T-helper 2 cell (primary cell): ENCODE results near the gene C1orf116.

Experiments used
- DNase-seq, 5 experiments: peaks; one replicate each; pipeline versions ENCODE4 v3.0.0 to v3.0.0-alpha.2; 2012 to 2022

C1orf116 gene

DNA sequence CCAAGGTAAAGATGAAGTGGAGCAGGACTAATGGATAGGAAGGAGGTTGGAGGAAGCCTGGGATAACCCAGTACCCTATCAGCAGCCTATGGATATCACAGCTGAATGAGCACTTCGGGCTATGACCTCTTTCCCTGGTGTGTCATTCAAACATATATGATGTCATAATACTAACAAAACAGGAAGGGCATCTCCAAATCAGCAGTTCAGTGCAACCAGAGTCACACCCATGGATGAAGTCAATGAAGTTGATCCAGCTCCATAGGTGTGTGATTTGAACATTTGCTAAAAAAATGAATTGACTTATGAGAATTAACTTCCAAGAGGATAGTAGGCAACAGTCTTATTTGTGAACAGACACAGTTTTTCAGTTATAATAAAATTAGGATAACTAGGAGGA lies 1.7 kb upstream of the C1orf116 start:
- no peak for DNase-seq

DNA sequence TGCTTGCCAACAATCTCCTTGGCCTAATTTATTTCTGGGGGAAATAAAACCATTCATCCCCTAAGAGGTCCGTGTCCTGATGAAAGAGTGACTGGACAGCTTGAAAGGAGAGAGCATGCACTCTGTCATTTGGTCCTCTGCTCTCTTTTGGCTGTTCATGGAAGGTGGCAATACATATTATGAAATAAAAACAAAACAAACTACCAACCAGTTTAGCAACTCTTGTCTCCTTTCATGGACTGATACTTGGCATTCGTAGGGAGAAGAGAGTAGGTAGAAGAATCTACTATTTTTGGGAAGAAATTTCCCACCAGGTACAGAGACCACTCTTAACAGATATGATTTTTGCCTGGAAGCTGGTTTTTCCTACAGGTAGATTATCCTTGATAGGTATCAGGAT lies 746 bp upstream of the C1orf116 start:
- no peak for DNase-seq

DNA sequence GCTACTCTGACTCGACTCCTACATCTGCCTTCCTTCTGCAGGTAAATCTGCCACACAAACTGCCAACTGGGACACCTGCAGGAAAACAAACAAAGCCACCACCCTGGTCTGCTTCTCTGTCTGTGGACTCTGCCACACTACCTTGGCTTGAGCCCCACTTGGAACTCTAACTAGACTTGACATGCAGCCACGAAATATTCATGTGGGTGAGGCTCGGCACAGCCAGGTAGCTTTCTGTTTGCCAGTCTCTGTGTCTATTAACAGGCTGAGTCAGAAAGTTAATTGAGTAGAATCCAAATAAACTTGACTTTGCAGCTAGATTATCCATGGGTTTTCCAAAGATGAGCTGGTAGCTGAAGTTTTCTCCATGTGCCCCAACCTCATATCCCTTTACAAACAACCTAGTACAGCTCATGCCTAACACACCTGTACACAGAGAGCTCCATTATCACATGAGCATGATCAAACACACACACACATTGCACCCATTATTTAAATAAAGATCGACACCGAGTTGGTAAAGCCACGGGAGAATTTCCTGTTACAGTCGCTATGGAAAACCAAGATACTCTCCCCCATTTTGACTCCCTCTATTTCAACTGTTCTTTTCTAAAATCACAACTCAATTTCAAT lies 808 bp downstream of the C1orf116 start:
- no peak for DNase-seq

- DNase-seq, result no peak
These were observed 1.5 kb downstream of the C1orf116 start for GRCh38 chr1:207031016-207031415.

DNA sequence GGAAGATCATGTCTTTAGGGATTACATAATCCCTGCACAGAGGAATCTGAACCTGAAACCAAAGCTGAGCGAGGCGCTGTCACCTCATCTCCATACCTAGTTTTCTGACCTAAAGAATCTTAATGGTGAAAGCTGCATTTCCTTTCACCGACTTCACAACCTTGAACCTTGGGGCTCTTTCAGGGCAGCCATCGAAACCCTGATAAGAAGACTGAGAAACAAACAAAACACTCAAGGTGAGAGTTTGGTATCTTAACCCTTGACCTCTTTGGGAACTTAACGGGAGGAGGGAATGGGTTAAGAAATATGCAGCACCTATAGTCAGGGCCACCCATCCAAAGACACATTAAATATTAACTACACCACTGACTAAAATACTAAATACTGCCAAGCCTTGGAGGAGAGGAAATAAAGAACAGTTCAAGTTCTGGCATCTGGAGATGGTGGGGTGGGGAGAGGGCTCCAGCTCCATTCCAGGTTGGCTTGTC lies 2.0 kb downstream of the C1orf116 start:
- DNase-seq, result no peak

GRCh38 chr1:207029701-207030521 lies 2.6 kb downstream of the C1orf116 start:
- no peak for DNase-seq

- no peak for DNase-seq
These were observed 3.5 kb downstream of the C1orf116 start for GRCh38 chr1:207028884-207029650.

DNA sequence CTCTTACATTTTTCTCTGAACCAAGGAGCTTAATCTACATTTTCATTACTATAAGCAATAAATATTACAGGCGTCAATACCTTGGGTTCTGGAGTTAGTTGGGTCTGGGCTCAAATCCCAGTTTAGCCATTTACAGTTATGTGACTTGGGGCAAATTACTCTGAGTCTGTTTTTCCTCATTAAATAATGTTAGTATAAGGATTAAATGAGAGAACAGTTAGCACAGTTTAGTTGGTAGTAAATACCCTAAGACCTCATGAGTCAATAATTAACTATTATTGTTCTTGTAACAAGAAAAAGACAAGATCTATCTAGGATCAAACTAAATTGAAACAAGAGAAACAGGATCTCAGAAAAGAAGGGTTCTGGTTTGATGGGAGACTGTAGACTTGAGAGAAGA lies 4.6 kb downstream of the C1orf116 start:
- no peak for DNase-seq

- no peak for DNase-seq
These were observed 5.3 kb downstream of the C1orf116 start for GRCh38 chr1:207027206-207027777.

DNA sequence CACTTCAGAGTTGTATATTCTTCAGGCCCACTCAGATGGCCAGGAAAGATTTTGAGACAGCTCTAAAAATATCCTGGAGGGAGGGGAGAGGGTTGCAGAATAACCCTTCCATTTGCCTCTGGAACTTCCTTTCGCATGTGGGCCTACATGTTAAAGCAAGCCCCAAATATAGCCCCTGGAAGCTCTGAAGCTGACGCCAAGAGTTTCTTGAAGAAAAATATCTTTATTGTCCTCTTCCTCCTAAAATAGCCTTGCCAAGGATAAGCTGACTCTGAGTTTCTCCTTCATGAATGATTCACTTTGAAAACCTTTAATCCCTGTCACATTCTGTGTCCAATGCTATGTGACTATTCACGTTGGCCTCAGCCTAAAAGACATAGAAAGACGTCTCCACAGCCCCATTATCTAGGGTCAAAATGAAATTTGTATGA lies 6.4 kb downstream of the C1orf116 start:
- no peak for DNase-seq

DNA sequence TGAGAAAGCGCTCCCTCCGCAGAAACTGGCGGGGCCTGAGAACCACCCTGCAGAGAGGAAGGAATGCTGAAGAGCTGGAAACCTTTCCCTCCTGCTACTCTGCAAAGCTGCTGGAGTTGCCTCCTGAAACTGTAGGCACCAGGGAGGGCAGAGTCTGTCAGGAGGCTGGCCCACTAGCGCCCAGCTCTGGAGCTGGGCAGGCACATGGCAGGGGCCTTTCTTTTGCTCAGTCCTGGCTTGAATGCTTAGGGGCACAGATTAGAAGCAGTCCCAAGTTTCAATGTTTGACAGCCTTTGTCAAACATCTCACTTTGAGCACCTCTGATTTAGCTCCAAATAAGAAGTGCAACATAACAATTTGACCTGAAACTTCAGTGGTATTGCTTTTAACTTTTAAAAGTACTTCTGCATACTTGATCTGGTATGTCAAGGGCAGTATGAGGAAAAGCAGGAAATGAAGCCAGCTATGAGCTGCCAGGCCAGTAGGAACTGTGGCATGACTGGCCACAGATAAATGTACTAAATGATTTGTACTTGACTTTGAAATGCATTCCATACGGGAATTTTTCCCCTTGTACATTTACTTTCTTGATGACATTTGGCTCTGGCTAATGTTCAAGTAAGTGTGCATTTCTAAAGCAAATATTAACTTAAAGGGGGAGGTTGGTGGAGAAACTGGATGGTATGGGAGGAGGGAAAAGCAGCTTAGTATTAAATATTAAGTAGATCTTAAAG lies 7.2 kb downstream of the C1orf116 start:
- no peak for DNase-seq

DNA sequence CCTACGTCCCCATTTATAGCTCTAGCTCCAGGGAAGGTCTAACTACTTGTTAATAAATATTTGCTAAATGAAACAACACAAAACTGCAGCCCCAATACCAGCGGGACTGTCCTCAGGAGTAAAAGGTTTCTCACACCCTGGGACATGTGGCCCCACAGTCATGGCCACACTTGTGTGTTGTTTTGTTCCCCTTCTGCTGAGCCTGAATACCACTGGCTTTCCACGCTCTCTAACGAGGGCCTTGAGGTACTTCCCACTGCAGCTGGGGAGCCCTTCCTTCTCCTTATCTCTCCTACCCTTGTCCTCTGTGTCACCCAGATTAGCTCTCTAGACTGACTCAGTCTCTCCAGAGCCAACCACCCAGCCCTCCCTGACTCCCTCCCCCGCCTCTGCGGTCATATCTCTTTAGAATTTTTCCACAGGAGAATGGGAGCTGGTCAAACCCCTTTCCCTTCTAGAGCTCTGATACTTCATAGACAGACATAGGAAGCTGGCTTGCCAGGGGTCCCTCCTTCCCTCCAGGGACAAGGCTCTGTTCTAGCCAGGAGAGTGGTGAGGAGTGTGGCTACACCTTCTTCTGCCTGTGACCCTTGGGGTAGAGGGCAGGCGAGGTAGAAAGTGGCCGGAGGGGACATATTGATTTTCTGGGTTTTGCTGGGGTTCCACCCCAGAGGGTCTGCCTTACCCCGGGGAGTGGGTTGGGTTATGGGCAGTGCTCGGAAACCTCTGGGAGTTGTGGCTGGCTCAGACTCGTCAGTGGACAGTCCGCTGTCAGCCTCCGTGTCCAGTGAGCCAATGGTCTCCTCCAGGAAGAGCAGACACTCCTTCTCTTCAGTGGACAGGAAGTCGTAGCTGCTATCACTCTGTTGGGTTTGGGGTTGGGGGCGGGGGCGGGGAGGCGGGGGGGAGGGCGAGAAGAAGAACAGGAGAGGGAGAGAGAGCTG lies 8.1 kb downstream of the C1orf116 start:
- no peak for DNase-seq

DNA sequence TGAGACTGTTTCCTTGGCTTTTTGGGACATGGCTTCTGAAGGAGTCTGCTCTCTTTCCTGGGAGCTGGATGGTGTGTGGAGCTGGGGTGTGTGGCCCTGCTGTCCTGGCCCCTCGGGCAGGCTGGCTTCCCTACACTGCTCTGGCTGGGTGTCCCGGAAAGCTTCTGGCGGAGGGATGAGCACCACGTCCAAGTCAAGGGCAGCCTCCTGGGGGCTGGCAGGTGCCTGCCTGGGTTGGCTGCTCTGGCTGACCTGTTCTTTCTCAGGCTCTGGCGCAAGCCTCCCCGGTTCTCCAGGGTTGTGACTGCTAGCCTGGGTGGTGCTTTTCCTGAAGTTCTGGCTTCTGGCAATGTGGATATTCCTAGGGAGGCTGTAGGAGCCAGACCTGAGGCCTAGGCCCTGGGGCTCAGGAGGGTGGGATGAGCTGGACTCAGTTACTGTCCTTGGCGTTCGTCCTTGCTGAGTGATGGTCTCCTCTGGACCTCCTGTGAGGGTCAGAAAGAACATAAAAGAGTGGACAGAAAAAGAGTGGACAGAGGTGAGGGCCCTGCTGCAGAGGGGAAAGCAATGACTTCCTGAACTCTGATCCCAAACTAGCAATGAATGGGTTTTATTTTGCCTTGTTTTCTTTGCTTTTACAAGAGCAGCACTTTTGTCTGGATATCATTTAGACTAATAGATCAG lies 9.4 kb downstream of the C1orf116 start:
- no peak for DNase-seq

- DNase-seq, result no peak
These were observed 10.5 kb downstream of the C1orf116 start for GRCh38 chr1:207021876-207022596.

- no peak for DNase-seq
These were observed 11.3 kb downstream of the C1orf116 start for GRCh38 chr1:207021139-207021861.

- no peak for DNase-seq
These were observed 11.8 kb downstream of the C1orf116 start for GRCh38 chr1:207020709-207021107.

DNA sequence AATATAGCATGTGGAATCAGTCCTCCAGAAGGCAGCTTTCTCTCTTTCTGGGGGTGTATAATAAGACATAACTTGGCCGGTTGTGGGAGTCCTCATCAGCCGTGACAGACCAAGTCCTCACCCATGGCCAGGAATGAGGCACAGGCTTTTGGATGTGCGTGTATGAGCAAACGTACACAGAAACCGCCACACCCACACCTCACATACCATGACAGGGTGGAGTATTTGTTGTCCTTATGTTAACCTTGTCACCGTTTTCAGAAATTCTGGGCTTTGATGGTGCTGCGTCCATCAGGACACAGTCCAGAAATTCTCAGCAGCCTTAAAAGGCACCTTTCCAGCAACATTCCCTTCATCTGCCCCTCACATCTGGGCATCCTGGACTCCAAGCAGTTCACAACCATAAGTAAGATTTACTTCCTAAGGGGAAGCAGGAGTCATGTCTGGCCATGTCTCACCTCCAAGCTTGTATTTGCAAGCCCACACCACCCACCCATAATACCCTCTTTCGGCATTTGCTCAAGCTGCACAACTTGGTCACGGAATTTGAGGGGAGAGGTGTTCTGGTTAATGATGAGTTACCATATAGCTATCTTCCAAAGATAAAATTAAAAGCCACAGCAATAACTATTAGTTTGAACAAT lies 12.4 kb downstream of the C1orf116 start:
- no peak for DNase-seq

- DNase-seq, result no peak
These were observed 12.9 kb downstream of the C1orf116 start for GRCh38 chr1:207019661-207020060.

- no peak for DNase-seq
These were observed 13.4 kb downstream of the C1orf116 start for GRCh38 chr1:207019161-207019560.
